Testis (tissue), 3 donors: ENCODE measurements around the gene GABARAPL2. TPM values are rescaled to one million over a fixed set of nuclear protein-coding genes. Genes with fewer than 3 reads are reported as not detected.

Experiments used
- DNase-seq: peaks from one replicate; pipeline ENCODE4 v3.0.0-alpha.2; 2019
- H3K27ac ChIP-seq, 2 donors: fragments of 200-600 bp; sonication (generic); one replicate each; pipeline ENCODE4 v1.5.1; 2019
- H3K27me3 ChIP-seq: fragments of 200-600 bp; sonication (generic); one replicate; pipeline ENCODE4 v1.5.1; 2019
- H3K36me3 ChIP-seq: fragments of 200-600 bp; sonication (generic); one replicate; pipeline ENCODE4 v1.5.1; 2017; ENCODE audit warnings: low read depth; ENCODE audit errors: missing control alignments
- H3K4me1 ChIP-seq: fragments of 200-600 bp; sonication (generic); one replicate; pipeline ENCODE4 v1.5.1; 2019
- H3K4me3 ChIP-seq, 2 donors: fragments of 200-600 bp; sonication (generic); one replicate each; pipeline ENCODE4 v1.5.1; 2017 to 2019
- H3K9me3 ChIP-seq: fragments of 200-600 bp; sonication (generic); one replicate; pipeline ENCODE4 v1.5.1; 2017
- CTCF ChIP-seq, 3 experiments: fragments of 450-650 bp in 2 of 3; fragments of 200-600 bp in 1 of 3; sonication (generic) in 1 of 3; IDR thresholded peaks; one replicate each; pipeline ENCODE4 v1.5.1; 2016 to 2019; ENCODE audit warnings: antibody characterized with exemption in 3 of 3, mild to moderate bottlenecking in 2 of 3, moderate library complexity in 1 of 3
- POLR2A ChIP-seq: fragments of 450-650 bp; IDR thresholded peaks from one replicate; pipeline ENCODE4 v1.6.1; 2017; ENCODE audit warnings: antibody characterized with exemption, mild to moderate bottlenecking, moderate library complexity
- WGBS, 2 donors: methylation state at CpG; one replicate each; pipeline ENCODE4 v1.1.5; 2018; 5-methylcytosine and 5-hydroxymethylcytosine counted together
- intact Hi-C: fragments of 100-400 bp; cut with DNase I; formaldehyde crosslinking; loops from one replicate; pipeline ENCODE4 v1.15.1; 2023; ENCODE audit warnings: low total_unique reads
- polyA plus RNA-seq: library from polyadenylated mRNA; stranded (reverse); fragments of 350-450 nt; fragmentation: Illumina TruSeq; extraction: RNeasy Lipid Tissue Mini Kit (QIAGEN cat#74804); gene quantifications from one replicate; pipeline ENCODE4 v1.2.3, GENCODE V29; 2014; ENCODE audit warnings: low read depth, low replicate concordance; ENCODE audit not compliant: insufficient read depth
- total RNA-seq, 2 donors: library from RNA; depleted of rRNA; stranded (reverse); fragments of >200 nt; gene quantifications; one replicate each; pipeline ENCODE4 v1.2.3, GENCODE V29; 2016

The GABARAPL2 gene
- total and polyA plus RNA-seq, 3 donors from 2014 or later: 113 to 157 (median 122) TPM

- TF ChIP-seq POLR2A: no peak
- no peak for TF ChIP-seq CTCF (IDR thresholded peaks at IDR 0.05)
- H3K36me3 ChIP-seq: no peaks in the 10 kb centered on the region
- H3K27me3 ChIP-seq: no peaks in the 10 kb centered on the region
- no peaks in the 10 kb centered on the region for H3K4me1 ChIP-seq
- 94 to 96% methylated on average over 6 of the region's 6 CpGs for WGBS, 2 donors
- H3K4me3 ChIP-seq: no peak overlapping the region
- no peaks in the 10 kb centered on the region for H3K9me3 ChIP-seq
- DNase-seq: no peak
- intact Hi-C loops: no loop called here
- H3K27ac ChIP-seq: no peak overlapping the region
Observed at GRCh38 chr16:75599452-75600277, 33.5 kb downstream of the GABARAPL2 start.

GRCh38 chr16:75603241-75603640, 37.1 kb downstream of the GABARAPL2 start:
- TF ChIP-seq CTCF (IDR thresholded peaks at IDR 0.05) (no peak), POLR2A (no peak)
- Histone ChIP-seq H3K27me3 (no peaks in the 10 kb centered on the region), H3K4me3 (no peak overlapping the region), H3K27ac (no peak overlapping the region), H3K4me1 (no peaks in the 10 kb centered on the region), H3K9me3 (no peaks in the 10 kb centered on the region), H3K36me3 (no peaks in the 10 kb centered on the region)
- DNase-seq: no peak
- intact Hi-C loops: no loop called here
- 90 to 91% methylated on average over 4 of the region's 4 CpGs for WGBS, 2 donors

GRCh38 chr16:75606507-75606906, 40.3 kb downstream of the GABARAPL2 start:
- Histone ChIP-seq H3K4me3 (no peak overlapping the region), H3K9me3 (no peaks in the 10 kb centered on the region), H3K4me1 (no peaks in the 10 kb centered on the region), H3K27ac (no peak overlapping the region), H3K27me3 (no peaks in the 10 kb centered on the region), H3K36me3 (no peaks in the 10 kb centered on the region)
- TF ChIP-seq CTCF (IDR thresholded peaks at IDR 0.05) (no peak), POLR2A (no peak)
- DNase-seq: no peak
- 95 to 100% methylated on average over 1 of the region's 1 CpG for WGBS, 2 donors
- intact Hi-C loops: no loop called here

- Histone ChIP-seq H3K36me3 (no peaks in the 10 kb centered on the region), H3K27me3 (no peaks in the 10 kb centered on the region), H3K4me3 (no peak overlapping the region), H3K4me1 (no peaks in the 10 kb centered on the region), H3K27ac (no peak overlapping the region), H3K9me3 (no peaks in the 10 kb centered on the region)
- intact Hi-C loops: no loop called here
- no peak for DNase-seq
- TF ChIP-seq POLR2A (no peak), CTCF (IDR thresholded peaks at IDR 0.05) (no peak)
- WGBS, 2 donors: 93 to 98% methylated on average over 4 of the region's 4 CpGs
Observed at GRCh38 chr16:75614066-75614897, 48.1 kb downstream of the GABARAPL2 start.
